ENCODE data around the gene HSPB8. TPM values are rescaled to one million over a fixed set of nuclear protein-coding genes. Genes with fewer than 3 reads are reported as not detected.

HSPB8 gene
- total and polyA plus RNA-seq, 2 of the 4 experiments (the other 2 are of a cell fraction): 12.9 to 25.8 TPM

DNA sequence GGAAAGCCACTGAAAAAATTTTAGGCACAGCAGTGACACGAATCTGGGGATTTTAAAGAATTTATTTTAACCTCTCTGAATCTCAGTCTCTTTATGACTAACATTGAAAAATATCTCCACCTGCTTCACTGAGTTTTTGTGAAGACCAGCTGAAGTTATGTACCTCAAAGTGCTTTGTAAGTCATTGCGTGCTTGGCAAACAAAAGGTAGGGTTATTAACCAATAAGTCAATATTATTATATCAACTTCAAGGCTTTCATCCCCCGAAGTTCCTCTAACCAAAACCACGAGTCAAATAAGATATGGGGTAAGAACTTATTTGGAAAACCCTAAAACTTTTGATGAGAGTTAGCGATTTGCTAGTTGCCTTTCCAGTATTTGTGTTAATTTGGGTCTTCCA is 62.3 kb downstream of the HSPB8 start:
- in situ Hi-C loops (cut with MboI; ENCODE audit: low sequenced_read_pairs) (no loop called here), dilution Hi-C loops (cut with HindIII; ENCODE audit: low sequenced_read_pairs, unreplicated experiment) (no loop called here), intact Hi-C loops (cut with micrococcal nuclease) (no loop called here)
- Histone ChIP-seq H3K79me1 (ENCODE audit: low read depth in 1 of 2, low read length in 2 of 2) (no peaks in the 10 kb centered on the region), H3K4ac (ENCODE audit: low read depth, low read length) (no peak overlapping the region), H2AK5ac (ENCODE audit: low read depth, low read length) (no peak overlapping the region), H3K9me3 (ENCODE audit: control insufficient read depth, insufficient read depth, low read length) (peaks cover 1% of the 10 kb centered on the region; the same call in 1 of the 2 replicates), H3K4me2 (ENCODE audit: low read depth, low read length) (no peak overlapping the region), H3K18ac (ENCODE audit: low read depth, low read length) (no peak overlapping the region), H2BK15ac (ENCODE audit: low read depth, low read length) (no peak overlapping the region), H4K8ac (ENCODE audit: low read depth in 2 of 2, low read length in 2 of 2) (no peak overlapping the region), H3K9me1 (ENCODE audit: insufficient read depth, low read length) (no peaks in the 10 kb centered on the region), H2BK120ac (ENCODE audit: low read depth, low read length) (no peak overlapping the region), H3K56ac (ENCODE audit: extremely low read depth, insufficient read depth, low read length) (no peak overlapping the region), H2BK20ac (ENCODE audit: low read depth, low read length) (no peak overlapping the region), H3K4me3 (ENCODE audit: insufficient read depth, low read depth, low read length) (no peak overlapping the region), H2AFZ (replicated peaks; ENCODE audit: low read length, poor library complexity) (no peak overlapping the region), H4K91ac (ENCODE audit: insufficient read depth, low read depth, low read length) (no peak overlapping the region), H3K14ac (replicated peaks; ENCODE audit: low read depth, low read length) (no peak overlapping the region), H3K36me3 (ENCODE audit: control insufficient read depth, insufficient read depth, low read length) (no peaks in the 10 kb centered on the region), H2BK5ac (ENCODE audit: low read depth, low read length, poor library complexity, severe bottlenecking) (no peak overlapping the region), H2AK9ac (replicated peaks; ENCODE audit: low read depth, low read length, poor library complexity) (no peak overlapping the region), H3K27ac (ENCODE audit: insufficient read depth, low read length) (no peak overlapping the region), H4K20me1 (ENCODE audit: insufficient read depth, low read length) (no peaks in the 10 kb centered on the region), H3K4me1 (ENCODE audit: control insufficient read depth, insufficient read depth, low read length) (no peaks in the 10 kb centered on the region), H3K9ac (ENCODE audit: low read depth, low read length) (no peak overlapping the region), H4K5ac (ENCODE audit: low read depth, low read length) (no peak overlapping the region), H3K27me3 (ENCODE audit: control insufficient read depth, insufficient read depth, low read length) (no peaks in the 10 kb centered on the region), H3K23ac (ENCODE audit: low read depth, low read length) (no peak overlapping the region)
- POLR2A ChIA-PET (ENCODE audit: unreplicated experiment): no interaction called here
- ATAC-seq (ENCODE audit: low read depth) (no peak), DNase-seq (no peak)
- CTCF ChIA-PET: no interaction called here
- BruUV-seq (replicated peaks): no TSS peak
- WGBS, 2 experiments (ENCODE audit: extremely low coverage in 2 of 2, insufficient read length in 1 of 2): no CpG with 5 or more reads among the region's 5 CpGs
- TF ChIP-seq FOS (IDR thresholded peaks at IDR 0.05; ENCODE audit: low read depth, low read length) (no peak), RCOR1 (IDR thresholded peaks at IDR 0.05; ENCODE audit: insufficient replicate concordance, low read length) (no peak), POLR2A (IDR thresholded peaks at IDR 0.05; ENCODE audit: low read depth, low read length) (no peak), CHD1 (IDR thresholded peaks at IDR 0.05; ENCODE audit: low read depth, low read length) (no peak), BHLHE40 (IDR thresholded peaks at IDR 0.05; ENCODE audit: low read depth, low read length) (no peak), RFX5 (IDR thresholded peaks at IDR 0.05; ENCODE audit: low read depth, low read length) (no peak), RAD21 (IDR thresholded peaks at IDR 0.05; ENCODE audit: low read length) (no peak), MXI1 (IDR thresholded peaks at IDR 0.05; ENCODE audit: borderline replicate concordance, low read depth, low read length) (no peak), MAFK (IDR thresholded peaks at IDR 0.05; ENCODE audit: low read depth, low read length) (no peak), NFE2L2 (IDR thresholded peaks at IDR 0.05; ENCODE audit: low read depth, low read length) (no peak), MAZ (IDR thresholded peaks at IDR 0.05; ENCODE audit: borderline replicate concordance, low read depth, low read length) (no peak), CEBPB (IDR thresholded peaks at IDR 0.05; ENCODE audit: low read depth, low read length) (no peak), SMC3 (IDR thresholded peaks at IDR 0.05; ENCODE audit: low read depth, low read length) (no peak), USF2 (IDR thresholded peaks at IDR 0.05; ENCODE audit: low read depth, low read length) (no peak)
- TF ChIP-seq, protein P1, sequence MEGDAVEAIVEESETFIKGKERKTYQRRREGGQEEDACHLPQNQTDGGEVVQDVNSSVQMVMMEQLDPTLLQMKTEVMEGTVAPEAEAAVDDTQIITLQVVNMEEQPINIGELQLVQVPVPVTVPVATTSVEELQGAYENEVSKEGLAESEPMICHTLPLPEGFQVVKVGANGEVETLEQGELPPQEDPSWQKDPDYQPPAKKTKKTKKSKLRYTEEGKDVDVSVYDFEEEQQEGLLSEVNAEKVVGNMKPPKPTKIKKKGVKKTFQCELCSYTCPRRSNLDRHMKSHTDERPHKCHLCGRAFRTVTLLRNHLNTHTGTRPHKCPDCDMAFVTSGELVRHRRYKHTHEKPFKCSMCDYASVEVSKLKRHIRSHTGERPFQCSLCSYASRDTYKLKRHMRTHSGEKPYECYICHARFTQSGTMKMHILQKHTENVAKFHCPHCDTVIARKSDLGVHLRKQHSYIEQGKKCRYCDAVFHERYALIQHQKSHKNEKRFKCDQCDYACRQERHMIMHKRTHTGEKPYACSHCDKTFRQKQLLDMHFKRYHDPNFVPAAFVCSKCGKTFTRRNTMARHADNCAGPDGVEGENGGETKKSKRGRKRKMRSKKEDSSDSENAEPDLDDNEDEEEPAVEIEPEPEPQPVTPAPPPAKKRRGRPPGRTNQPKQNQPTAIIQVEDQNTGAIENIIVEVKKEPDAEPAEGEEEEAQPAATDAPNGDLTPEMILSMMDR (conservative IDR thresholded peaks at IDR 0.05; ENCODE audit: low read depth, low read length): no peak
- TF ChIP-seq, protein P2, sequence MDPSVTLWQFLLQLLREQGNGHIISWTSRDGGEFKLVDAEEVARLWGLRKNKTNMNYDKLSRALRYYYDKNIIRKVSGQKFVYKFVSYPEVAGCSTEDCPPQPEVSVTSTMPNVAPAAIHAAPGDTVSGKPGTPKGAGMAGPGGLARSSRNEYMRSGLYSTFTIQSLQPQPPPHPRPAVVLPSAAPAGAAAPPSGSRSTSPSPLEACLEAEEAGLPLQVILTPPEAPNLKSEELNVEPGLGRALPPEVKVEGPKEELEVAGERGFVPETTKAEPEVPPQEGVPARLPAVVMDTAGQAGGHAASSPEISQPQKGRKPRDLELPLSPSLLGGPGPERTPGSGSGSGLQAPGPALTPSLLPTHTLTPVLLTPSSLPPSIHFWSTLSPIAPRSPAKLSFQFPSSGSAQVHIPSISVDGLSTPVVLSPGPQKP (IDR thresholded peaks at IDR 0.05; ENCODE audit: borderline replicate concordance, low read depth, low read length): no peak

Measured in IMR-90 (cell line).